ENCODE results near the gene ARMC6.

DNA sequence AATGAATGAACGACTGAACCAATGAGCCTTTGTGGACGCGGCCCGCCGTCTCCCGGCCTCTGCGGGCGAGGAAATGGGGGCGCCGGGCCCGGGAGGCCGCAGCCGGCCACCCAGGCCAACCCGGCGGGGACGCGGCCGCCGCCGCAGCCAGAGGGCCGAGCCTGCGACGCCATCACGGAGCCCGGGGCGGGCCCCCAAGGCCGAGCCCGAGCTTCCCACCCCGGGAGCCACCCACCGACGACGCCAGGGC is 302 bp upstream of the ARMC6 start:
- TF ChIP-seq, protein P1, sequence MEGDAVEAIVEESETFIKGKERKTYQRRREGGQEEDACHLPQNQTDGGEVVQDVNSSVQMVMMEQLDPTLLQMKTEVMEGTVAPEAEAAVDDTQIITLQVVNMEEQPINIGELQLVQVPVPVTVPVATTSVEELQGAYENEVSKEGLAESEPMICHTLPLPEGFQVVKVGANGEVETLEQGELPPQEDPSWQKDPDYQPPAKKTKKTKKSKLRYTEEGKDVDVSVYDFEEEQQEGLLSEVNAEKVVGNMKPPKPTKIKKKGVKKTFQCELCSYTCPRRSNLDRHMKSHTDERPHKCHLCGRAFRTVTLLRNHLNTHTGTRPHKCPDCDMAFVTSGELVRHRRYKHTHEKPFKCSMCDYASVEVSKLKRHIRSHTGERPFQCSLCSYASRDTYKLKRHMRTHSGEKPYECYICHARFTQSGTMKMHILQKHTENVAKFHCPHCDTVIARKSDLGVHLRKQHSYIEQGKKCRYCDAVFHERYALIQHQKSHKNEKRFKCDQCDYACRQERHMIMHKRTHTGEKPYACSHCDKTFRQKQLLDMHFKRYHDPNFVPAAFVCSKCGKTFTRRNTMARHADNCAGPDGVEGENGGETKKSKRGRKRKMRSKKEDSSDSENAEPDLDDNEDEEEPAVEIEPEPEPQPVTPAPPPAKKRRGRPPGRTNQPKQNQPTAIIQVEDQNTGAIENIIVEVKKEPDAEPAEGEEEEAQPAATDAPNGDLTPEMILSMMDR (conservative IDR thresholded peaks at IDR 0.05; ENCODE audit: low read depth in 2 of 2) = no peak
- no peak for TF ChIP-seq POLR2AphosphoS5 (IDR thresholded peaks at IDR 0.05; ENCODE audit: low read depth)
- no peak for TF ChIP-seq EZH2phosphoT487 (IDR thresholded peaks at IDR 0.05; ENCODE audit: unreplicated experiment)
- no peak for TF ChIP-seq CREB1 (CRISPR knock-in tag; IDR thresholded peaks at IDR 0.05; ENCODE audit: low read depth)
- TF ChIP-seq, protein P2, sequence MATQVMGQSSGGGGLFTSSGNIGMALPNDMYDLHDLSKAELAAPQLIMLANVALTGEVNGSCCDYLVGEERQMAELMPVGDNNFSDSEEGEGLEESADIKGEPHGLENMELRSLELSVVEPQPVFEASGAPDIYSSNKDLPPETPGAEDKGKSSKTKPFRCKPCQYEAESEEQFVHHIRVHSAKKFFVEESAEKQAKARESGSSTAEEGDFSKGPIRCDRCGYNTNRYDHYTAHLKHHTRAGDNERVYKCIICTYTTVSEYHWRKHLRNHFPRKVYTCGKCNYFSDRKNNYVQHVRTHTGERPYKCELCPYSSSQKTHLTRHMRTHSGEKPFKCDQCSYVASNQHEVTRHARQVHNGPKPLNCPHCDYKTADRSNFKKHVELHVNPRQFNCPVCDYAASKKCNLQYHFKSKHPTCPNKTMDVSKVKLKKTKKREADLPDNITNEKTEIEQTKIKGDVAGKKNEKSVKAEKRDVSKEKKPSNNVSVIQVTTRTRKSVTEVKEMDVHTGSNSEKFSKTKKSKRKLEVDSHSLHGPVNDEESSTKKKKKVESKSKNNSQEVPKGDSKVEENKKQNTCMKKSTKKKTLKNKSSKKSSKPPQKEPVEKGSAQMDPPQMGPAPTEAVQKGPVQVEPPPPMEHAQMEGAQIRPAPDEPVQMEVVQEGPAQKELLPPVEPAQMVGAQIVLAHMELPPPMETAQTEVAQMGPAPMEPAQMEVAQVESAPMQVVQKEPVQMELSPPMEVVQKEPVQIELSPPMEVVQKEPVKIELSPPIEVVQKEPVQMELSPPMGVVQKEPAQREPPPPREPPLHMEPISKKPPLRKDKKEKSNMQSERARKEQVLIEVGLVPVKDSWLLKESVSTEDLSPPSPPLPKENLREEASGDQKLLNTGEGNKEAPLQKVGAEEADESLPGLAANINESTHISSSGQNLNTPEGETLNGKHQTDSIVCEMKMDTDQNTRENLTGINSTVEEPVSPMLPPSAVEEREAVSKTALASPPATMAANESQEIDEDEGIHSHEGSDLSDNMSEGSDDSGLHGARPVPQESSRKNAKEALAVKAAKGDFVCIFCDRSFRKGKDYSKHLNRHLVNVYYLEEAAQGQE (IDR thresholded peaks at IDR 0.05; ENCODE audit: unreplicated experiment) = no peak
- no peak for TF ChIP-seq EZH2 (IDR thresholded peaks at IDR 0.05; ENCODE audit: low read depth, unreplicated experiment)
